AG08396 (cell line): ENCODE data around the gene TMTC1.
"Not testable (repeated sequence)": the region's sequence is repeated elsewhere in the genome, so short reads cannot be mapped to it uniquely, and the experiment has no call there.

Source experiments
- DNase-seq: peaks from one replicate; pipeline ENCODE4 v3.0.0; 2012; ENCODE audit warnings: low spot score, mixed read lengths

Gene TMTC1

DNA sequence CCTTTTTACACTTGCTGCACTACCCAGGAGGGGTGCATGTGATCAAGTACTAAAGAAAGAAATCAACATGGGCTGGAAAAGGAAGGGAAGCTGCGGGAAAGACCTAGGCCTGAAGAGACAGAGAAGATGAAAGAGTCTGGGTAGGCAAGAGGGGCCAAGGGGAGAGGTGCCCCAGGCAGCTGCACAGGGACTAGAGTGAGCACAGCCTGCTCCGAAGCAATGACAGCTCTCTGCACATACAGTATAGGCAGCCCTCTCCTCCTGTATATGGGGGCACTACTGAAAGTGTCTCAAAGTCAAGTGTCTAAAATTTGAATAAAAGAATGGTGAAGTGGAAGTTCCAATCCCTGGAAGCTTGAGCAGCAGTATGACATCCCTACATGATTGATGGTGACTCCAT is 112.0 kb downstream of the TMTC1 start:
- DNase-seq = no peak

DNA sequence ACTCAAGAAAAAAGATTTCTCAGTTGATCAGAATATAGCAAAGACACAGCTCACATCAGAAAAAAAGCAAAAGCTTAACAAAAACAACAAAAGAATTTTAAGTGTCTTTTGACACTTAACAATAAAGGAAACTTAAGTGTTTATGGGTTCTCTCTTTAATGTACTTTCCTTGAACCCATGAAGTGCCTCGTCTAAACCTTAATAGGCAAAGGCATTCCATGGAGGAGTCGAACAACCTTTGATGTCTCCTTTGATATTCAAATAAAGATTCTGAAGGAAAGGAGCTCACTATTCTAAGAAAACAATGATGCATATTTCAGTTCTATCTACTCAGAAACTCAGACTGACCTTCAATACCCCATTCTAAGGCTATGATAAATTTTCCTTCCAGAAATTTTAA is 116.7 kb downstream of the TMTC1 start:
- DNase-seq = no peak

- no peak for DNase-seq
Observed at GRCh38 chr12:29665107-29665506, 118.6 kb downstream of the TMTC1 start.

GRCh38 chr12:29662734-29663323 is 120.9 kb downstream of the TMTC1 start:
- no peak for DNase-seq

GRCh38 chr12:29660847-29661246 is 122.9 kb downstream of the TMTC1 start:
- DNase-seq = no peak

DNA sequence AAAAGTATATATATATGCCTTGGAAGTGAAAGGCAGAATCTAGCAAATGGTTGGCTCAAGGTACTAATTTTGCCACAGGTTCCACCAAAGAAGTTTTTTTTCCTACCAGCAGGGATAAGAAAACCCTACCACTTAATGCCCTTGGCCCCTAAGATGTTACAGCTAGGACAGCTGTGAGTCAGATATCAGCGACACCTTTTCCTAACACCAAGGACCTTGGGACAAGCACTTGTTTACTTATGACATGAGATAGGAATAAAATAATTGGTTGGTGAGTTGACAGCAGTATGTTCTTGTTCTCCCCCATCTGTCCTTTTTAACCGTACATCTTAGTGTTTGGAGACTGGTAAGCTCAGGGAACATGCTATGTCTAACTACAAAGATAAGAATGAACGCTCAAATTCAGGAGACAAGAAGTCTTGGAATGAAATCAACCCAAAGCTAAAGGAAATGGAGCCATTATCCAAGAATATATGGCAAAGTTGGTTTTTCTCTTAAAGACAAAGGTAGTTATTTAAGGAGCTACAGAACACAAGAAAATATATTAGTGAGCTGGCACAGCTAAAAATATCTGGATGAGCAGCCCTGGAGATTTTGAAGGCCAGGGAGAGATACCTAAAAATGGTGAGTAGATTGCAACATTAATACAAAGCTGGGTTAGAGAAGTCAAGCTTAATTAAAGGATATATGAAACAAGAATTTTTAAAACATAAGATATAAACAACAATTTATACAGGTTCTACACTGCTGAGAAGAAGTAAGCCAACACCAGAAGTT is 126.8 kb downstream of the TMTC1 start:
- no peak for DNase-seq

DNA sequence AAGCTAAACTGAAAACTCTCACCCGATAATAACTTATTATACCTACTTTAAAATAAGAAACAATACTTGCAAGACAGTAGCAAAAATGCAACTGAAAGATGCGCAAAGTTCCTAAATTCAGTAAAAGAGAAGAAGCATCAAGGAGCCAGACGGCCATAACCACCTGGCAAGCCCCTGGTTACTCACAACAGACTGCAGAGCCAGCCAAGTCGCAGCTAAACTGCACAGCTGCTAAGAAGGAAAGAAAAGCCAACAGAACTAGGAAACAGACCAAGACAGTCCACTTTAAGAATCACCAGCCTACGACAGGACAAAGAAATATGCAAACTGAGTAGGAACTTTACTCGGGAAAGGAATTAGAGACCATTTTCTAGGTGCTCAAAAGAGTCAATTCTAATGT is 127.9 kb downstream of the TMTC1 start:
- no peak for DNase-seq

GRCh38 chr12:29653286-29653685 is 130.5 kb downstream of the TMTC1 start:
- no peak for DNase-seq

- no peak for DNase-seq
Observed at GRCh38 chr12:29650371-29650770, 133.4 kb downstream of the TMTC1 start.

- no peak for DNase-seq
Observed at GRCh38 chr12:29649722-29650121, 134.0 kb downstream of the TMTC1 start.

- DNase-seq = no peak
Observed at GRCh38 chr12:29644536-29645162, 139.1 kb downstream of the TMTC1 start.

DNA sequence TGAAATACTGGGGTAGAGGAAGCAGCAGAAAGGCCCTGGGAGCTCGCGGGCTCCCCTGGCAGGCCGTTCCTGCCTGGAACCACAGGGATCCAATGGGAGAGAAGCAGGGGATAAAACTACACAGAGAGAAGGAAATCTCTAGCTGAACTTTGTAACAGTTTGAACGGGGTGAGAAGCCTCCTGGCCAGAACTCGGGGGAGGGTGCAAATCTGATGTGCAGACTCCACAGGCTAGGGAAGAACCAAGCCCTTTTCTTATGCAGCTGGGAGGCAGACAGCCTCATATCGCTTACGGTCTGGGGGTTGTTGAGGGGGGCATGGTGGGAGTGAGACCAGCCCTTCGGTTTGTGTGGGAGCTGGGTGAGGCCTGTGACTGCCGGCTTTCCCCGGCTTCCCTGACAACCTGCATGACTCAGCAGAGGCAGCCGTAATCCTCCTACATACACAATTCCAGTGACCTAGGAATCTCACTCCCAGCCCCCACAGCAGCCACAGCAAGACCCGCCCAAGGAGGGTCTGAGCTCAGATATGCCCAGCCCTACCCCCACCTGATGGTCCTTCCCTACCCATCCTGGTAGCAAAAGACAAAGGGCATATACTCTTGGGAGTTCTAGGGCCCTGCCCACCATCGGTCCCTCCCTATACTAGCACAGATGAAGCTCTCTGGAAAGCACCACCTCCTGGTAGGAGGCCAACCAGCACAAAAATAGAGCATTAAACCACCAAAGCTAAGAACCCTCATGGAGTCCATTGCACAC is 143.0 kb downstream of the TMTC1 start:
- DNase-seq = no peak

- DNase-seq = no peak
Observed at GRCh38 chr12:29639893-29640495, 143.7 kb downstream of the TMTC1 start.

DNA sequence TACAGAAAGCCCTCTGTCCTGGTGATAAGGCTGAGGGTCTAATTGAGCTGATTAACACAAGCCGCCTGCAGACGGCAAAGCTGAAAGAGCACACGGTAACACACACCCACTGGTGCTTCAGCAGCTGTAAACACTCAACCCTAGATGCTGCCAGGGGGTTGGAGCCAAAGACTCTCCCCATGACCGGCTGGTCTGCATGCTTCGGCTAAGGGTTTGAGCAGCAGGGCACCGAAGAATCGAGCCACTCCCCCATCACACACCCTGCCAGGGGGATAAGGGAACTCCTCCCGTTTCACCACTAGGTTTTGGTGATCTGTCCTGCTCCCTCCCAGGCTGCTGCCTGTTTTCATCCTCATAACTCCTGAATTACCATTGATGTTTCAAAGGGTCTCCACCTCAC is 145.2 kb downstream of the TMTC1 start:
- no peak for DNase-seq

DNA sequence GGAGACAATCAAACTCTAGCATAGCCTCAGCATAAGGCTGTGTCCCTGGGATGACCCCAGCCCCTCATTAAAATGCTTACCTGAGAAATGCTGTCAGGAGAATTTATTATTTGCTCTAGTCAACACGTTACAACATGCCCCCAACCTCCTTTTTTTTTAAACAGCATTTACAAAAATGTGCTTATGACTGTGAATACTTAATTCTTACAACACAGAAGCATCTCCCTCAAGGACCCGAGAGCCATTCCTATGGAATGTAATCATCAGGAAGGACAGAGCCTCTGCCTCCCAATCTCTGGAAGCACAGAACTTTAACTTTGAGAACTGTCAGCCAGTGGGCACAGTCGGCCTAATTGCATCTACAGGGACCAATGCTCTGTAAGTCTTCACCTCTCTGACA is 149.7 kb downstream of the TMTC1 start:
- DNase-seq = peak; percentile 29

DNA sequence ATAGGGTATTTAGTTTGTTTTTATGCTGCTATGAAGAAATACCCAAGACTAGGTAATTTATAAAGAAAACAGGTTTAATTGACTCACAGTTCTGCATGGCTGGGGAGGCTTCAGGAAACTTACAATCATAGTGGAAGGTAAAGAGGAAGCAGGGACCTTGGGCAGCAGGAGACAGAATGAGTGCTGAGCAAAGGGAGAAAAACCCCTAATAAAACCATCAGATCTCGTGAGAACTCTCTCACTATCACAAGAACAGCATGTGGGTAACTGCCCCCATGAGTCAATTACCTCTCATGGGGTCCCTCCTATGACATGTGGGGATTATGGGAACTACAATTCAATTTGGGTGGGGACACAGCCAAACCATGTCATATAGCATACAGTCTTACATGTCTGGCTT is 153.6 kb downstream of the TMTC1 start:
- not testable (repeated sequence) for DNase-seq

DNA sequence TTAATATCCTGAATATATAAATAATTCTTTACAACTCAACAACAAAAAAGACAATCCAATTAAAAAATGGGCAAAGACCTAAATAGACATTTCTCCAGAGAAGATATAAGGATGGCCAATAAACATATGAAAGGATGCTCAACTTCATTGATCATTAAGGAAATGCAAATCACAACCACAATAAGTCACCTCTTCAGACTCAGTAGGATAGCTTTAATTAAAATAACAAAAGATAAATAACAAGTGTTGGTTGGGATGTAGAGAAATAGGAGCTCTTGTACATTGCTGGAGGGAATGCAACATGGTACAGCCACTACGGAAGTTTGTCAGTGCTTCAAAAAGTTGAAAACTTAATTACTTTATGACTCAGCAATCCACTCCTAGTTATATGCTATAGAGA is 156.5 kb downstream of the TMTC1 start:
- DNase-seq = no peak

GRCh38 chr12:29625359-29625953 is 158.3 kb downstream of the TMTC1 start:
- DNase-seq = no peak

- no peak for DNase-seq
Observed at GRCh38 chr12:29622251-29622650, 161.5 kb downstream of the TMTC1 start.

DNA sequence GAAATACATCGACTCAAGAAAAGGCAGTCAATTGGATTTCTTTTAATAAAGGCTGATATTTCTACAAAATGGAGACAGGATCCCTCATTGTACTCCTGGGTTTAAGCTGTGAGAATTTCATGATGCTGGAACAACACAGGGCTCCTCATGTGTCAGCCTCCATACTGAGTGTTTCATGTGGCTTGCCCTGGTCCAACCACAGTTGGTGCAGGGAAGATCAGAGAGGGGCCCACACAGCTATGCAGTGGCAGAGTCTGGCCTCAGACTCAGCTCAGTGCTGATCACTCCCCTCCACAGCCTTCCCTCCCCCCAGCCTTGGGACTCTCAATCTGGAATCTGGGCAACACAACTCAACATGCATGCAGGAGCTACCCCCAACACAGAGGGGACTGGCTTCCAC is 163.7 kb downstream of the TMTC1 start:
- no peak for DNase-seq

GRCh38 chr12:29617407-29617803 is 166.3 kb downstream of the TMTC1 start:
- DNase-seq = no peak
